ENCODE results near the gene NRF1.
A peak's percentile ranks its signal among the peaks of the same experiment; 100 is the strongest.

The NRF1 gene

GRCh38 chr7:129777195-129777844 is 165.8 kb downstream of the NRF1 start:
- no peak overlapping the region for H3K27ac ChIP-seq
- no peak overlapping the region for H3K4me3 ChIP-seq

DNA sequence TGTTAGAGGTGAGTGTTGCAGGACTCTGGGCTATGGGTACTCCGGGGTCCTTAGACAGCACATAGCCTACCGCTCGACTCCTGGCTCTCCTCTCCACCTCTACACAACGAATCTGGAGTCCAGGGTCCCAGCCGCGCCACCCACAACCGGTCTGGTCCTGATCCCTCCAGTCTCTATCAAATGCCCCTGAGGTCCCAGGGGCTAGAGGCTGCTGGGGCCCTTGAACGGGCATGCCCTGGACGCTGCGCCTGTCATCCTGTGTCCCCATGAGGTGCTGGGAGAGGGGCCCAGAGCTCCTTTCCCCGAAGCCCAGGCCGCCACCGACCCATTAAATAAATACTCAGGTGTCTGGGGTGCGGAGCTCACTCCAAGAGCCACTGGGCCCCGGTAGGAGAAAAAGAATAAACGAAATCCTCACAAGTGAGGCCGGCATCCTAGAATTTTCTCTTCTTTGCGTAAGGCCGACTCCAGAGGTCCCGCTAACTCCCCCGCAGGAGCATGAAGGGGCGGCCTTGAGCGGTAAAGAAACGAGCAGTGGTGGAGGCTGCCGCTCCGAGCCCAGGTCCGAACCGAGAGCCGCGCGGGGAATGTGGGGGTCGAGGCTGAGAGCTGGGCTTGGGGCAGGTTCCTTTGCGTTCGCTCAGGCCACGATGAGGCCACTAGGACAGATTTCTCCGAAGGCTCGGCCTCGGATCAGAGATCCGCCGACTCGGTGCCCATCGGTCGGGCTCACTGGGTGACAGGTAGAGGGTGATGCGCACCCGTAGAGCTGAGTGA is 166.7 kb downstream of the NRF1 start:
- Histone ChIP-seq H3K4me3 (peak overlapping the region in 3 of 7 experiments; percentile 42 to 66 (median 51)), H3K27ac (no peak overlapping the region)

DNA sequence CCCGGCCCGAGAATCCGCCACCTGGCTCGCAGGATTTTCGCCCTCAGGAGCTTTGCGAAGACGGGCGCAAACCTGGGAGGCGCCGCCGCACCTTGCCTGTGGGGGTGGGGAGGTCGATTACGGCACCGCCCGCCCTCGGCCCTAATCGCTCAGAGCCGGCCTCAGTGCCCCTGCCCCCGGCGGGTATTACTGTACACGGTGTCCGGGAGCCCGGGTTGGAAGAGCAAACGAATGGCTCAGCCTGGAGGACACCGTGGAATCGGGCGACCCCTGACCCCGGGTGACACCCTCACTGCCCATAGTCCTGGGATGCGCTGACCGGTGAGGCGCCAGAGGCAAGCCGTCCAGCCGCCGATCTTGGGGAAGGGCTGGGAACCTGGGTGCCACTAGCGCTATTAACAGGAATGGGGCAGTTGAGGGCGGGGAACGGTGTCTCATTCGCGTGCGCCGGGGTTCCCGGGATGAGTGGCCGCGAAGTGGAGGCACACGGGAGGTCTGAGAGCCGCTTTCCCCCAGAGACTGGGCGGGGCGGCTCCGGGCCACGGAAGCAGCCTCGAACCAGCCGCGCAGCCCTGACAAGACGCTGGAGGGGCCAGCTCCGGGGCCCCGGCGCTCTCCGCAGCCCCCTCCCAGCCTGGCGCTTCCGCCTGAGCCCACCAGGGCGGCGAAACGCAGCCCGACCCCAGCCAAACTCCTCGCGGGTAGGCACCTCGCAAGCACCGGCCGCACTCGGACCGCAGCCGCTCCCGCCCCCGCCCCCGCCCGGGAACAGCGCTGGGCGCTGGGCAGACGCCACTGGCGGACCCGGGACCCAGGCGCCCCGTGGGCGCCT is 167.5 kb downstream of the NRF1 start:
- H3K27ac ChIP-seq, result peak overlapping the region in 16 of 21 experiments; percentile 22 to 85 (median 68)
- H3K4me3 ChIP-seq, result peak overlapping the region; percentile 35 to 81 (median 42)

DNA sequence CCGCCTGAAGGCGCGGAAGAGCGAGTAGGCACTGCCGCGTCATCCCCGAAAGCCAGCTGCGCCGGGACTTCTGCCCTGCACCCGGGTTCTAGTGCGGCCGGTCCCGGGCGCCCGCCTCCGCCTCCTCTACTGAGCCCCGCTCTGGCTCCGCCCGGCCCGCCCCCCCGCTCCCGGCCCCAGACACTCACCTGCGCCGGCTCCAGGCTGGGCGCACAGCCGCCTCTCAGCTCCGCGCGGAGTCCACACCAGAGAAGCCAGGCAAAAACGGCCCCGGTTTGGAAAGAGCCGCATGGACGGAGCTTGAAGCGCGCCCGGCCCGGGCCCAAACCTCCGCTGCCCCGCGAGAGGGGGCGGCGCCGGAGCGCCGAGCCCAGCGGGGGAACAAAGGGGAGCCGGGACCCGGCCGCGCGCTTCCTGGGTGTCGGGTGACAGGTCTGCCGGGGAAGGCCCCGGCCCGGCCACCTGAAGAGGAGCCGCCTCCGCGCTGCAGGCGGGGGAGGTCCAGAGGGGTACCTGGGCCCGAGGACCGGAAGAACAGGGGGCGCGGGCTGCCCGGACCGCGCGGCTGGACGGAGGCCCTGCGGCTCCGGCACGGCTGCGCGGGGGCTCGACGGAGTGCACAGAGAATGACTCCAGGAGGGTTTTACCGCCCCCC is 168.2 kb downstream of the NRF1 start:
- peak overlapping the region in 19 of 21 experiments; percentile 7 to 85 (median 61) for H3K27ac ChIP-seq
- H3K4me3 ChIP-seq, result peak overlapping the region; percentile 35 to 81 (median 42)

- Histone ChIP-seq H3K4me3 (peak overlapping the region; percentile 35 to 81 (median 42)), H3K27ac (peak overlapping the region in 15 of 21 experiments; percentile 7 to 85 (median 72))
Observed at GRCh38 chr7:129780257-129780973, 168.9 kb downstream of the NRF1 start.

- Histone ChIP-seq H3K4me3 (peak overlapping the region; percentile 35 to 81 (median 42)), H3K27ac (no peak overlapping the region)
Observed at GRCh38 chr7:129780974-129781927, 169.7 kb downstream of the NRF1 start.

GRCh38 chr7:129781928-129782817 is 170.7 kb downstream of the NRF1 start:
- Histone ChIP-seq H3K27ac (no peak overlapping the region), H3K4me3 (peak overlapping the region in 3 of 7 experiments; percentile 18 to 81 (median 40))

GRCh38 chr7:129782818-129783583 is 171.5 kb downstream of the NRF1 start:
- Histone ChIP-seq H3K27ac (no peak overlapping the region), H3K4me3 (no peak overlapping the region)

DNA sequence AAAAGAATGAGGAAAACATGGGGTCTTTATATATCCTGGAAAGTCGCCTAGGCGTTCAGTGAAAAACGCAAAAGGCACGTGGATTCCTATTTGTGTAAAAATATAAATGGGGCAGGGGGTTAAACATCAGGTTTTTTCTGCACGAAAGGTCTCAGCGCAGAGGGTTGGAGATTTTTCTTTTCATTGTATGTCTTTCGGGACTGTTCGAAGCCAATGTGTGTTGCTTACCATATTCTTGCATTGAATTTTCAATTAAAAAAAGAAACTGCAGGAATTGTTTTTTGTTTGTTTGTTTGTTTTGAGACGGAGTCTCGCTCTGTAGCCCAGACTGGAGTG is 172.0 kb downstream of the NRF1 start:
- no peak overlapping the region for H3K27ac ChIP-seq
- no peak overlapping the region for H3K4me3 ChIP-seq

DNA sequence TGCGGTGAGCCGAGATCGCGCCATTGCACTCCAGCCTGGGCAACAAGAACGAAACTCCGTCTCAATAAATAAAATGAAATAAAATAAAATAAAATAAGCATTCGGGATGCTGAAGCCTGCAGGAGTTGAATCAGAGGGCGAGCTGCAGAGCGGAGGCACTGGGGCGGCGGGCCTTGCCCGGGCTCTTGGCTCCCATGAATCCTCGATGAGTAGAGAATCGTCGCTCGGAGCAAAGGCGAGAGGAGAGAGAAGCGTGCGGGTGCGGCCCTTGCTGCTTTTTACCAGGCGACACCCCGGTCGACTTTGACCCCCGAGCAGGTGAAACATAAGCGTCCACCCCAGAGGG is 172.9 kb downstream of the NRF1 start:
- Histone ChIP-seq H3K27ac (no peak overlapping the region), H3K4me3 (no peak overlapping the region)

DNA sequence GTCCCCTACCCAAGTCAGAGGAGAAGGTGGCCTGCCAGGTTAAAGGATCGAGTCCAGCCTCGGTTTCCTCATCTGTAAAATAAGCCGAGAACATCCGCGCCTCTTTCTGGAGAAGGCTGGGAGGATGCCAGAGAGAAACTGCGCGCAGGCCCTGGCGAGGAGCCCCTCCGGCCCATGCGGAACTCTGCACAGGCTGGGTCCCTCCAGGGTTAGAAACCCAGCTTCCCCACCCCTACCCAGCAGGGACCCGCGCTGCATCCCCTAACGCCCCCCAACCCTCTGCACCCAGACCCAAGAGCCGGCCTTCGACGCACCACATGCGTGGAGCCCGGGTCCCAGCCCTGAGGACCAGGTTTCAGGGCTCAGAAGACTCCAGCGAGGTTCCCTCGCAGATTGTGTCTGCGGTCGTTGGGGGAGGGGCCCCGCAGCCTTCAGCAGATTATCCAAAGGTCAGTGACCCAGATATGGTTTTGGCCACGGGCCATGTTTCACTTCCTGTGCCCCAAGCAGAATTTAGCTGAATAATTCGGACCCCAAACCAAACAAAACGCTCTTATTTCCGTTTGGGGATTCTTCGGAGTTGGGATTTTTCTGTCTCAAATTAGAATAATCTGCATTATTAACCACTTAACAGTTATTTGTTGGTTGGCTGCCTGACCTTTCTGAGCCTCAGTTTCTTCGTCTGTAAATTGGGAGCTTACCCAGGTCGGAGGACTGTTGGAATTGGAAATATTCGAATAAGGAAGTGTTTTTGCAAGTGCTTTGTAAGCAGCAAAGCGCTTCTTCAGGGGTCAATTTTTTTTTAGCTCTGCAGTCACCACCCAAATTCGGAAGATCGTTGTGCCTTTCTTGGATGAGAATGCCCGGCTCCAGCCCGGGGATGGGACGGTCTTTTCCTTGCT is 173.5 kb downstream of the NRF1 start:
- Histone ChIP-seq H3K4me3 (no peak overlapping the region), H3K27ac (no peak overlapping the region)

DNA sequence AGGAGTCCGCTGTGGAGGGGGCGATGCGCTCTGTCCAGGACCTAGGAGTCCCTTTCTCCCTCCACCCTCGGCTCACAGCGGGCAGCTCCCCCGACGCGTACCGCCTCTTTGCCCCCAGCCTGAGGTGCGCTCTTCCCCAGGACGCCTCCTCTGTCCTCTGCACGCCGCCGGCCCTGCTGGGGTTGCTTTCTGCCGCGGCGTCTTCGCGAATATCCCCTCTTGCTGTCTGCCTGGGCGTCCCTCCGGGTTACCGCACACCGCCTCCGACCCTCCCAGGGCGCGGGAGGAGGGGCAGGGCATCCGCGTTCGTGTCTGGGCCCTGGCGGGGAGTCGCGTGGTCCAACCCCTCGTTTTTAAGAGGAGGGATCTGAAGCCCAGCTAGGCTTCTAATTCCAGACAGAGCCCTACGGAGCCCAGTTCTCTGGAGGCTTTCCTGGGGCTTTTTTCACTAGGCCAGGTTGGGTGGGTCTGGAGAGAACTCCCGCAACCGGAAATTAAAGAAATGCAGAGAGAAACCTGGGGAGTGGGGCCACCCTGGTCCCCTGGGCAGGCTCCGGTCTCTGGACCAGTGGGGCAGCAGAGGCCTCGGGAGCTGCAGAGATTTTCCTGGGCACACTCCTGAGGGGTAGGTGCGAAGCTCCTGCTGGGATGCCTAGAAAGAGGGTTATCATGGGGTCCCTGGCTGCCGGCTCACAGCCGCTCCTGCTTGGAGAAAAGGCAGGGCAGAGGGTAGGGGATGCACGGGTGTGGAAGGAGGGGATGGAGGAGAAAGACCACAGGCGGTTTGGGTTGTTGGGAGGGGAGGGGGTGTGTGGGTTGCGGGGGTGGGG is 174.4 kb downstream of the NRF1 start:
- no peak overlapping the region for H3K27ac ChIP-seq
- H3K4me3 ChIP-seq, result no peak overlapping the region

GRCh38 chr7:129786825-129787563 is 175.5 kb downstream of the NRF1 start:
- H3K4me3 ChIP-seq, result no peak overlapping the region
- no peak overlapping the region for H3K27ac ChIP-seq

GRCh38 chr7:129789000-129789399 is 177.5 kb downstream of the NRF1 start:
- Histone ChIP-seq H3K27ac (no peak overlapping the region), H3K4me3 (no peak overlapping the region)

All from skin epidermis (tissue), 12 donors.